HL-60/S4 treated with retinoic acid at 250 ng/mL for 4 days and 3 days (cell line): ENCODE data around the gene AKAP13.
"Not testable (repeated sequence)": the region's sequence is repeated elsewhere in the genome, so short reads cannot be mapped to it uniquely, and the experiment has no call there.

Experiments used
- in situ Hi-C: fragments of 300-500 bp; cut with MboI; formaldehyde crosslinking; loops from 2 replicates; pipeline ENCODE4 v1.7.0; 2022; ENCODE audit warnings: low sequenced_read_pairs

Gene AKAP13

GRCh38 chr15:85793641-85794597, 413.5 kb downstream of the AKAP13 start:
- in situ Hi-C loops, result no loop called here

- in situ Hi-C loops, result no loop called here
These were observed 414.4 kb downstream of the AKAP13 start, which contains the start of gene KLHL25 for GRCh38 chr15:85794598-85795336. Gene KLHL25, minus strand, starts transcription at chr15:85794925. Its CDS starts 25,115 bp downstream, at chr15:85769810.

GRCh38 chr15:85795337-85796305, 415.2 kb downstream of the AKAP13 start:
- in situ Hi-C loops, result no loop called here

DNA sequence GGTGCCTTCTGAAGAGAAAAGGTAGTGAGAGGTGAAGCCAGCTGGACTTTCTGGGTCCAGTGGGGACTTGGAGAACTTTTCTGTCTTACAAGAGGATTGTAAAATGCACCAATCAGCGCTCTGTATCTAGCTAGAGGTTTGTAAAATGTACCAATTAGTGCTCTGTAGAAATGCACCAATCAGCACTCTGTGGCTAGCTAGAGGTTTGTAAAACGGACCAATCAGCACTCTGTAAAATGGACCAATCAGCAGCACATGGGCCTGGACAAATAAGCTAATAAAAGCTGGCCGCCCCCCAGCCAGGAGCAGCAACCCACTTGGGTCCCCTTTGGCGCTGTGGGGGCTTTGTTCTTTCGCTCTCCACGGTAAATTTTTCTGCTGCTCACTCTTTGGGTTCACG, 416.0 kb downstream of the AKAP13 start:
- in situ Hi-C loops, result not testable (repeated sequence)
